ENCODE measurements around the gene FAM13A.

FAM13A gene

GRCh38 chr4:88730811-88731210, 326.2 kb downstream of the FAM13A start:
- in situ Hi-C loops (cut with MboI; ENCODE audit: low sequenced_read_pairs) = no loop called here

- in situ Hi-C loops (cut with MboI; ENCODE audit: low sequenced_read_pairs) = no loop called here
Measured at GRCh38 chr4:88729146-88729760, 327.7 kb downstream of the FAM13A start.

- in situ Hi-C loops (cut with MboI; ENCODE audit: low sequenced_read_pairs) = no loop called here
Measured at GRCh38 chr4:88728146-88728545, 328.8 kb downstream of the FAM13A start.

GRCh38 chr4:88725986-88726385, 331.0 kb downstream of the FAM13A start:
- in situ Hi-C loops (cut with MboI; ENCODE audit: low sequenced_read_pairs) = no loop called here

GRCh38 chr4:88725143-88725542, 331.8 kb downstream of the FAM13A start:
- in situ Hi-C loops (cut with MboI; ENCODE audit: low sequenced_read_pairs) = no loop called here

- in situ Hi-C loops (cut with MboI; ENCODE audit: low sequenced_read_pairs) = no loop called here
Measured at GRCh38 chr4:88724406-88724805, 332.6 kb downstream of the FAM13A start.

DNA sequence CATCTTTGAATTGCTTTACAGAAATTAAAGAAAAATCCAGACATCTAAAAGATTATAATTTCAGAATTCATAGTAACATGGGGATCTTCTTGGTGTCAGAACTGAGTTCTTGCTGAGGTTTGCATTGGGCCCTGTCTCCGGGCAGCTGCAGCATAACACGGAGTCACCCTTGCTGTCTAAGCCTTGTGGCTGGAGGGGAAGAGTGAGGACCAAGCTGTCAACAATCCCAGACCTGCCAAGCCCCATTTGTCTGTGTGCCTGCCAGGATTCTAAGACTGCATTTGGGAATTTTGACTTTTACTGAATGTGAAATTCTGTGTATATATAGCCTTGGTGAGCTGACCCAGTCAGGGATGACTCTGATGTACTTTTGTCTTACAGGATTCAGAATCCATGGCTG, 334.2 kb downstream of the FAM13A start:
- in situ Hi-C loops (cut with MboI; ENCODE audit: low sequenced_read_pairs) = no loop called here

GRCh38 chr4:88722276-88722780, 334.7 kb downstream of the FAM13A start:
- in situ Hi-C loops (cut with MboI; ENCODE audit: low sequenced_read_pairs) = no loop called here

DNA sequence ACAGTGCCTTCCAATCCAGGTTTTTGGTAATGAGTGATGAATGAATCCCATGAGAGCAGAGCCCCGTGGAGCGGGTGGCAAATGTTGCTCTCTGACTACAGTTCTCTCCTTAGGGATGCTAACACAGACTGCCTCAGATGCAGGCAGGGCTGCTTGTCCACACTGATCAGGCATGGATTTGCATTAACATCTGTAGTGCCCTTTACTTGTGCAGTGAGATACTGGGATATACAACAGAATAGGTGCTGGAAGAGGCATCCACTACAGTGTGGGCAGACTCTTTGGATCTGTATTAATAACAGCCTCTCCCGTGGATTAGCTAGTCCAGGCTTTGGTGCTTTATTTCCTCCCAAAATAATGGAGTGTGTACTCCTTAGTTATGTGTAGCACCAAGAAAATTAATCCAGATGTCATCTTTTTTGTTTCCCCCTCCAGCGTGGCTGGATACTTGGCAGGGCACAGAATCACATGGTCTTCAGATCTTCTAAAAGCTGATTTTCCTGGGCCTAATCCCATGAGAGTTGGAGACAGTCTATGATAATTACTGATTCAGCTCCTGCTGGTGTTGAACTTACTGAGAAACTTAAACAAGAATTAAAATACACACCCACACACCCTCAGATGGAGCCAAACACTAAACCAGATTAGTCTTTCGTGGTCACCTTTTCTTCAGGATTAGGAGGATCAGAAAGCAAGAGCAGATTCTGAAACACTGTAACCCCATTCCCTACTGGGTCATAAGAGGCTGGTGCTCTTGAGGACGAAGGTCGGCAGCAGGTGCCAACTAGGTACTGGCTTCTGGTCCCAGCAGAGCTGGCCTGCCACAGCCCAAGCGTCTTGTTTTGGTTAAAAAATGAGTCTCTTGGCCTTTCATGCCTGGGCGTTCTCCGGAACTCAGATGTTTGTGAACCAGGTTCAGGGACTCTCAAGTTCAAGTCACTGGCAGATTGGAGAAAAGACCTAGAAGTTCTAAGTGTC, 336.2 kb downstream of the FAM13A start:
- in situ Hi-C loops (cut with MboI; ENCODE audit: low sequenced_read_pairs) = no loop called here

- in situ Hi-C loops (cut with MboI; ENCODE audit: low sequenced_read_pairs) = no loop called here
Measured at GRCh38 chr4:88719381-88719780, 337.6 kb downstream of the FAM13A start.

GRCh38 chr4:88718098-88718497, 338.9 kb downstream of the FAM13A start:
- in situ Hi-C loops (cut with MboI; ENCODE audit: low sequenced_read_pairs) = no loop called here

GRCh38 chr4:88713782-88714181, 343.2 kb downstream of the FAM13A start:
- in situ Hi-C loops (cut with MboI; ENCODE audit: low sequenced_read_pairs) = no loop called here

DNA sequence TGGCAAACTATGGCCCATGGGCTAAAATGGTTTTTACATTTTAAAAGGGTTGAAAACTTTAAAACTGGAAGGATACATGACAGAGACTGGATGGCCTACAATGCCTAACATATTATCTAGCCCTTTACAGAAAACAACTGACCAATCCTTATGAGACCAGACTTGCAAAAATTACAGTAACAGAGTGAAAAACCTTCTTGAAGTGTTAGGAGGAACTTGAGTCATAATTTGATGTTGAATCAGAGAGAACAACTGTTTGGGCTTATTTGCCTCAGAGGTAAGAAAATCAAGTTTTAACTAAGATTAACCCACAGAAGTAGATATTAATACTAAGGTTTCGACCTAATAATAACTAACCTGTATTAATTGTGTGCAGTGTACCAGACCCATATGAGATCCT, 347.0 kb downstream of the FAM13A start:
- in situ Hi-C loops (cut with MboI; ENCODE audit: low sequenced_read_pairs) = no loop called here

DNA sequence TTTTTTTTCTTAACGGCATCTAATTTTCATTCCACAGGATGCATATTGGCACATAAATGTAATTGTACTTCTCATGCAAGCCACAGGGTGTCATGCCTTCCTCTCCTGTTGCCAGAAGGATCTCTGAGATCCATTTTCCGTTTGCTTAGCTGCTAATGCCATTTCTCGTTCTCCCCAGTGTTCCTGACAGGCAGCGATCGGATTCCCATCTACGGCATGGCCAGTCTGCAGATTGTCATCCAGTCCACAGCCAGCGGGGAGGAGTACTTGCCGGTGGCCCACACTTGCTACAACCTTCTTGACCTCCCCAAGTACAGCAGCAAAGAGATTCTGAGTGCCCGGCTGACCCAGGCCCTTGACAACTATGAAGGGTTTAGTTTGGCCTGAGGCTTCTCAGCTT, 350.4 kb downstream of the FAM13A start:
- in situ Hi-C loops (cut with MboI; ENCODE audit: low sequenced_read_pairs) = no loop called here

GRCh38 chr4:88705805-88706492, 351.0 kb downstream of the FAM13A start:
- in situ Hi-C loops (cut with MboI; ENCODE audit: low sequenced_read_pairs) = no loop called here

- in situ Hi-C loops (cut with MboI; ENCODE audit: low sequenced_read_pairs) = no loop called here
Measured at GRCh38 chr4:88705223-88705622, 351.8 kb downstream of the FAM13A start.

DNA sequence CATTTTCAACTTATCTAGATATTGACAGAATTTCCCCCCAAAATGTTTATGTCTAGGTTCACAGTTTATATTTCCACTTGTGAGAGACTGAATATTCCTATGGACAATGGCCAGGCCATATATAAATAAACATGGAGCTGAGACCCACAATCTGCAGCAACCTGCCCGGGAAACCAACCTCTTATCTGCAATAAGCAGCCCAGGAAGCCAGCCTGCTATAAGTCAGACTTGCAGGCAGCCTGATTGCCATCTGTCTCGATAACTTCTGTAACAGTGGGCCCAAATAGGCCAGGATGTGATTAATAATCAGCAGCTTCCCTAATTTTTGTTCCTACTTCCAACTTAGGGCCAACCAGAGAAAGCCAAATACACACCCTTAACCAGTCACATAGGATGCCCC, 354.2 kb downstream of the FAM13A start:
- in situ Hi-C loops (cut with MboI; ENCODE audit: low sequenced_read_pairs) = no loop called here

DNA sequence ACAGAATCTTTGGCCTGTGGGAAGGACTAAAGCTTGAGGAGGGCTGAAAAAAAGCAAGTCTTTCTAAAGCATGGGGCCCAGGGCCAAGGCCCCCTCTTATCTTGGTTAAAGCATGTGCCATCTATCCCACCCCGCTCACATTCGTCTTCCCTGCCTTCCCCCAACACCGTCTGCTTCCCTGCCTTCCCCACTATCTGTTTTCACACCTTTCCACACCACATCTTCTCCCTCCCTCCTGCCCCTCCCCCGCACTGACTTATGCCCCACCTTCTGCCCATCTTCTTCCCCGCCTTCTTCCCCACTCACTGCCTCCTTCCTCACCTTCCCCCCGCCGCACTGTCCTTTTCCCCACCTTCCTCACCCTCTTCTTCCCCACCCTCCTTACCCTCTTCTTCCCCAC, 358.5 kb downstream of the FAM13A start:
- in situ Hi-C loops (cut with MboI; ENCODE audit: low sequenced_read_pairs) = no loop called here

- in situ Hi-C loops (cut with MboI; ENCODE audit: low sequenced_read_pairs) = no loop called here
Measured at GRCh38 chr4:88697588-88698329, 359.2 kb downstream of the FAM13A start, which contains the start of gene NAP1L5. TSS of gene NAP1L5 (minus strand) at chr4:88697829. CDS start at chr4:88697754, 75 bp downstream.

DNA sequence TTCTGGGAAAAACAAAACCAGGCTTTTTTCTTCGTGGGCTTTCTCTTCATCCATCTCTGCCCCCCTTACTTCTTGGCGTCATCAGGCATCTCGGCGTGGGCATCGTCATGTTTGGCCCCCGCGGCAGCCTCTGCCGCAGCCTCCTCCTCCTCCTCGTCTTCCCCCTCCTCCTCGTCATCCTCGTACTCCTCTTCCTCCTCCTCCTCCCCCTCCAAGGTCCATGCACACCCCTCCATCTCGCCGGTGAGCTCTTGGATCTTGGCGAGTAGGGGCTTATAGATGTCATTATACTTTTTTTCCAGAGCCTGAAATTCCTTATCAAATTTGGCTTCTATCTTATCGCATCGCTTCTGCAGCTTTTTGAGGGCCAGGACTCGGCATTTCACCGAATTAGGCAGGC, 359.8 kb downstream of the FAM13A start:
- in situ Hi-C loops (cut with MboI; ENCODE audit: low sequenced_read_pairs) = no loop called here

- in situ Hi-C loops (cut with MboI; ENCODE audit: low sequenced_read_pairs) = no loop called here
Measured at GRCh38 chr4:88696630-88697029, 360.4 kb downstream of the FAM13A start.

Data from hTERT RPE-1 (cell line).